NCI-H2107 (cell line): Measurements from ENCODE around the gene DUS1L.

Source experiments
- DNase-seq: peaks from one replicate; lab custom pipeline; 2025; lab: John Stamatoyannopoulos, UW

DUS1L gene

GRCh38 chr17:82076018-82076784 is 10.6 kb upstream of the DUS1L start:
- DNase-seq: no peak

DNA sequence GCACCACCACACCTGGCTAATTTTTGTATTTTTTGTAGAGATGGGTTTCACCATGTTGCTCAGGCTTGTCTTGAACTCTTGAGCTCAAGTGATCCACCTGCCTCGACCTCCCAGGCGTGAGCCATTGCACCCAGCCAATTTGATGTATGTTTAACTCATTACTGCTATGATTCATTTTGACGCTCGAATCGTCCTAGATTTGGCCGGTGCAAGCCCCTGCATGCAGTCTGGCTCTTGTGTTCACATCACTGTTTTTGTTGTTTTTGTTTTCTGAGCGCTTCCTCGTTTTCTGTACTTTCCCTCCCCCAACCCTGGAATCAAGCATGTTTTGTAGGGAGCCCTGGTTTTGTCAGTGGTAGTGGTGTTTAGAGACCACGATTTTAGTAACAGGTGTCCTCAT is 7.8 kb upstream of the DUS1L start:
- DNase-seq: no peak

GRCh38 chr17:82072827-82073226 is 7.2 kb upstream of the DUS1L start:
- DNase-seq: no peak

GRCh38 chr17:82070611-82071010 is 5.0 kb upstream of the DUS1L start:
- DNase-seq: no peak

- DNase-seq: no peak
Measured at GRCh38 chr17:82065193-82065637, 389 bp downstream of the DUS1L start.

DNA sequence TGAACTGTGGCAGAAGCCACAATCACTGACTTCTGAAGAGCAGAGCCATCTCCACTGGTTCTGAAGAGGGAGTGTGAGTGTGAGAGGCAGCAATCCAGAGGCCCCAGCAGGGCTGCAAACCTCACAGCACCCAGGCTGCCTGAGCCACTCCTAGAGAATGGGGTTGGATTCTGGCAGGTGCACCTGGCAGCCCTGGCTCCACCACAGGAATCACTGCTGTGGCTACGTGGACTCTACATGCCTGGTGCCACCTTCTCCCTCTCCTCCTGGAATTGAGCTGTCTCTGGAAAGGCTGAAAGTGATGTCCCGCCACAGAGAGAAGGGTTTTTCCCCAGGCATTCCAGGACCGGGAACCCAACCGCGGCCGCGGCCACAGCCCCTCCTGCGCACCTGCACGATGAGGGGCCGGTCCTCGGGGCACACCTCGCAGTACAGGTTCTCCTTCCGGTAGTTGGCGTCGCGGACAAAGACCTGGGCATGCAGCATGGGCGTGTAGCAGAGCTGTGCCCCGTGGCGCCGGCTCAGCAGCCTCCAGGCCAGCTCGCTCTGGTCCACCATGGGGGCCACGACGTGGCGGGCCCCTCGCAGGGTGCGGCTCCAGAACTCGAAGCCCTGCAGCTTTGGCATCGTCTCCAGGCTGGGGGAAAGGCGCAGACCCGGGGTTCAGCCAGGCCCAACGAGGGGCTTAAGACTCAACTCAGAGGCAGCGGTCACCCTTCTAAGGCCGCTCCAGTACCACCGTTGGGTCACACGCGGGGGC is 991 bp downstream of the DUS1L start:
- DNase-seq: peak; percentile 22

GRCh38 chr17:82063424-82064415 is 1.9 kb downstream of the DUS1L start:
- DNase-seq: no peak

- no peak for DNase-seq
Measured at GRCh38 chr17:82062984-82063368, 2.6 kb downstream of the DUS1L start.

- DNase-seq: no peak
Measured at GRCh38 chr17:82062076-82062983, 3.3 kb downstream of the DUS1L start.

DNA sequence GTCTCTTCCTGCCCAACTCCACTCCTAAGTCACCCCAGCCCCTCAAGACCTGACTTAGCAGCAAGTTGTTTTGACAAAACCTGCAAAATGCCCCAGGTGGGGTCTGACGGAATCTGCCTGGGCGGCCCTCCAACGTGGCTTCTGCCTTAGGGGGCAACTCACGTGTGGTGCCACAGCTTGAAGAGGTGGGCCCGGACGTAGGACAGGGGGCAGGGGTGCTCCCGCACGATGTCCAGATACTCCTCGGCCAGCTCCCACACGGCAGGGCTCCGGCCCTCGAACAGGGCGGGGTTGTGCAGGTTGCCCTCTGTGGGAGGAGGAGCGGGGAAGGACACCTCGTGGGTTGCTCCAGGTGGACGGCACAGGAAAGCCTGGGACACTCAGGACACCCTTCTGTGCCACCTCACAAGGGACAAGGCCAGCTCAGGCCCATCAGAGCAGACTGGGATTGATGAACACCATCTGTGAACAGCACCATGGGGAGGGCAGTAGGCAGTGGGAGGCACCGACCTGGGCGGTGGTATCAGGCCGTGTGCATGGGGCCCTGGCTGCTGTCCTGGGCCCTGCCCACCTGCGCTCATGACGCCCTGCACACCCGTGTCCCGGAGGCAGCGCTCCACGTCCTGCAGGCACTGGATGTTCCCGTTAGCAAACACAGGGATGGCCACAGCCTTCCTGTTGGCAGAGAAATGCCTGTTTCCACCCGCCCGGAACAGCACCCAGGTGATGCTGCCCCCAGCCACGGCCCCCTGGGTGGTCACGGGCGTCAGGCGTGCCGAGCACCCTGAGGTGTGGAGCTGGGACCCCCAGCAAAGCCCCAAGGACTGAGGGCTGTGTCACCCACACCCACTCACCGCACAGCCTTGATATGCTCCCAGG is 4.3 kb downstream of the DUS1L start:
- no peak for DNase-seq

- no peak for DNase-seq
Measured at GRCh38 chr17:82060614-82061013, 5.0 kb downstream of the DUS1L start.

DNA sequence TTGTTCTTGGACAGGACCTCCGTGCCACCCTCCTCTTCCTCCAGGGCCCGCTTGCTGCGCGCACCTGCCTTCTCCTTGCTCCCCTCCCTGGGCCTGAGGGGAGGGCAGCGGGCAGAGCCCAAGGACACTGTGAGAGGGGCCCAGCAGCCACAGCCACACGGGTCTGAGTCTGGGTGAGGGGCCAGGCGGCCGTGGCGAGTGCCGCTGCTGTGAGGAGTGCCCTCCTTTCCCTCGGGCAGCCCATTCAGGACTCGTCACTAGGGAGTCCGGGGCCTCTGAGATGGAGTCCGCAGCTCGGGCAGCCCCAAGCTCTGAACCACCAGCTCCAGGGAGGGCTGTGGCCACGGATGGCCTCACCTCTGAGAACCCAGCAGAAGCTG is 5.6 kb downstream of the DUS1L start:
- no peak for DNase-seq

GRCh38 chr17:82059272-82060000 is 6.2 kb downstream of the DUS1L start:
- DNase-seq: no peak

- DNase-seq: no peak
Measured at GRCh38 chr17:82058855-82059249, 6.8 kb downstream of the DUS1L start.

- no peak for DNase-seq
Measured at GRCh38 chr17:82058230-82058854, 7.3 kb downstream of the DUS1L start.

GRCh38 chr17:82056729-82057621 is 8.6 kb downstream of the DUS1L start:
- DNase-seq: no peak

DNA sequence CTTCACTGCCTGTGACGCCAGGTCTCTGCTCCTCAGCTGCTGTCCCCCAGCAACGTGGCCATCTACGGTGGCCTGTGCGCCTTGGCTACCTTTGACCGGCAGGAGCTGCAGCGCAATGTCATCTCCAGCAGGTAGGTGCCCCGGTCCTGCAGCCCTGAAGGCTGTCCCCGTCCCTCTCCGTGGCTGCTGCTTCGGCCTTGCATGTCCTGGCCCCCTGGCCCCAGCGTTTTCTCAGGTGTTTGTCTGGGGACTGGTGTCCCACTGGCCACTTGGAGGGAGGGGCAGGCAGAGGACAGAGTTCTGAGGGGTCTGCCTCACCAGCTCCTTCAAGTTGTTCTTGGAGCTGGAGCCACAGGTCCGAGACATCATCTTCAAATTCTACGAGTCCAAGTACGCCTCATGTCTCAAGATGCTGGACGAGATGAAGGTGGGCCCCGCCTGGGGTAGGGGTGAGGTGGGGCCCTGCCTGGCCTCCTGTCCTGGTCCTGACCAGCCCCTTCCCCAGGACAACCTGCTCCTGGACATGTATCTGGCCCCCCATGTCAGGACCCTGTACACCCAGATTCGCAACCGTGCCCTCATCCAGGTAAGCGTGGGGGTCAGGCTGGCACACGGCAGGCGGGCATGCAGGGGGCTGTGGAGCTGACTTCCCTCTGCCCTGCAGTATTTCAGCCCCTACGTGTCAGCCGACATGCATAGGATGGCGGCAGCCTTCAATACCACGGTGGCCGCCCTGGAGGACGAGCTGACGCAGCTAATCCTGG is 9.5 kb downstream of the DUS1L start:
- DNase-seq: no peak
